GM12878 (cell line): ENCODE results near the gene ZNF554.

ENCODE experiments used
- DPF2 ChIP-seq: fragments of 450-650 bp; IDR thresholded peaks from 2 replicates; pipeline ENCODE4 v1.6.1; 2017; ENCODE audit warnings: mild to moderate bottlenecking
- MEF2A ChIP-seq: IDR thresholded peaks from 2 replicates; pipeline ENCODE4 v1.6.1; 2011; ENCODE audit warnings: low read depth, mild to moderate bottlenecking, low read length, moderate library complexity; ENCODE audit not compliant: insufficient read depth
- POLR2AphosphoS5 ChIP-seq: IDR thresholded peaks from 2 replicates; pipeline ENCODE4 v1.6.1; 2011; ENCODE audit warnings: mild to moderate bottlenecking, low read length, inconsistent platforms
- RAD21 ChIP-seq: IDR thresholded peaks from 2 replicates; pipeline ENCODE4 v1.6.1; 2011; ENCODE audit warnings: mild to moderate bottlenecking, low read depth, low read length, moderate library complexity; ENCODE audit not compliant: insufficient read depth
- TF ChIP-seq, protein P1 (sequence below): IDR thresholded peaks from 2 replicates; pipeline ENCODE4 v1.6.1; 2012; ENCODE audit warnings: mild to moderate bottlenecking, low read depth, low read length
- TF ChIP-seq, protein P2 (sequence below), 3 experiments: IDR thresholded peaks in 2 of 3; conservative IDR thresholded peaks in 1 of 3; 2 replicates each; pipeline ENCODE4 v1.5.1; 2011; ENCODE audit warnings: low read depth in 3 of 3, low read length in 3 of 3, mild to moderate bottlenecking in 3 of 3, control low read depth in 2 of 3, moderate library complexity in 2 of 3, inconsistent platforms in 1 of 3, mixed read lengths in 1 of 3; ENCODE audit not compliant: control insufficient read depth in 2 of 3, insufficient read depth in 1 of 3; ENCODE audit errors: extremely low read depth in 1 of 3
- TF ChIP-seq, protein P3 (sequence below): fragments of 450-650 bp; IDR thresholded peaks from 2 replicates; pipeline ENCODE4 v1.6.1; 2018; ENCODE audit warnings: mild to moderate bottlenecking, low read depth, moderate library complexity; ENCODE audit not compliant: partially characterized antibody
- TF ChIP-seq, protein P4 (sequence below): fragments of 450-650 bp; IDR thresholded peaks from 2 replicates; pipeline ENCODE4 v1.6.1; 2016; ENCODE audit warnings: mild to moderate bottlenecking, moderate library complexity, borderline replicate concordance

DNA sequence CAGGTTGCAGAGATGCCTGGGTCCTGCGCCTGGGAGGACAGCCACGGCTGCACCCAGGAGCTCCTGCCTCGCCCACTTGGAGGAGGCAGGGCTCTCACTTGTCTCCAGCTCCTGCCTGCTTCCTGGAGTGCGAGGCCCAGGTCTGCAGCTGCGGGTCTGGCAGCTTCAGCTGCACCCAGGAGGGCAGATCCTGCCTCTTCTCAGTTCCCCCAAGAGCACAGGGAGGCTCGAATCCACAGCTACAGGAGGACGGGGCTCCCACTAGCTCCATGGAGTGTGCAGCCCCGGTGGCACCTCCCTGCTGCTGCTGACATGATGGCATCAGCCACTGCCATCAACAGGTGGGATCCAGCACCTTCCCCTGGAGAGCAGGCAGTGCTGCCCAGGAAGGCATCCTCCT is 4.5 kb downstream of the ZNF554 start:
- TF ChIP-seq, protein P1, sequence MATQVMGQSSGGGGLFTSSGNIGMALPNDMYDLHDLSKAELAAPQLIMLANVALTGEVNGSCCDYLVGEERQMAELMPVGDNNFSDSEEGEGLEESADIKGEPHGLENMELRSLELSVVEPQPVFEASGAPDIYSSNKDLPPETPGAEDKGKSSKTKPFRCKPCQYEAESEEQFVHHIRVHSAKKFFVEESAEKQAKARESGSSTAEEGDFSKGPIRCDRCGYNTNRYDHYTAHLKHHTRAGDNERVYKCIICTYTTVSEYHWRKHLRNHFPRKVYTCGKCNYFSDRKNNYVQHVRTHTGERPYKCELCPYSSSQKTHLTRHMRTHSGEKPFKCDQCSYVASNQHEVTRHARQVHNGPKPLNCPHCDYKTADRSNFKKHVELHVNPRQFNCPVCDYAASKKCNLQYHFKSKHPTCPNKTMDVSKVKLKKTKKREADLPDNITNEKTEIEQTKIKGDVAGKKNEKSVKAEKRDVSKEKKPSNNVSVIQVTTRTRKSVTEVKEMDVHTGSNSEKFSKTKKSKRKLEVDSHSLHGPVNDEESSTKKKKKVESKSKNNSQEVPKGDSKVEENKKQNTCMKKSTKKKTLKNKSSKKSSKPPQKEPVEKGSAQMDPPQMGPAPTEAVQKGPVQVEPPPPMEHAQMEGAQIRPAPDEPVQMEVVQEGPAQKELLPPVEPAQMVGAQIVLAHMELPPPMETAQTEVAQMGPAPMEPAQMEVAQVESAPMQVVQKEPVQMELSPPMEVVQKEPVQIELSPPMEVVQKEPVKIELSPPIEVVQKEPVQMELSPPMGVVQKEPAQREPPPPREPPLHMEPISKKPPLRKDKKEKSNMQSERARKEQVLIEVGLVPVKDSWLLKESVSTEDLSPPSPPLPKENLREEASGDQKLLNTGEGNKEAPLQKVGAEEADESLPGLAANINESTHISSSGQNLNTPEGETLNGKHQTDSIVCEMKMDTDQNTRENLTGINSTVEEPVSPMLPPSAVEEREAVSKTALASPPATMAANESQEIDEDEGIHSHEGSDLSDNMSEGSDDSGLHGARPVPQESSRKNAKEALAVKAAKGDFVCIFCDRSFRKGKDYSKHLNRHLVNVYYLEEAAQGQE: no peak
- TF ChIP-seq, protein P2, sequence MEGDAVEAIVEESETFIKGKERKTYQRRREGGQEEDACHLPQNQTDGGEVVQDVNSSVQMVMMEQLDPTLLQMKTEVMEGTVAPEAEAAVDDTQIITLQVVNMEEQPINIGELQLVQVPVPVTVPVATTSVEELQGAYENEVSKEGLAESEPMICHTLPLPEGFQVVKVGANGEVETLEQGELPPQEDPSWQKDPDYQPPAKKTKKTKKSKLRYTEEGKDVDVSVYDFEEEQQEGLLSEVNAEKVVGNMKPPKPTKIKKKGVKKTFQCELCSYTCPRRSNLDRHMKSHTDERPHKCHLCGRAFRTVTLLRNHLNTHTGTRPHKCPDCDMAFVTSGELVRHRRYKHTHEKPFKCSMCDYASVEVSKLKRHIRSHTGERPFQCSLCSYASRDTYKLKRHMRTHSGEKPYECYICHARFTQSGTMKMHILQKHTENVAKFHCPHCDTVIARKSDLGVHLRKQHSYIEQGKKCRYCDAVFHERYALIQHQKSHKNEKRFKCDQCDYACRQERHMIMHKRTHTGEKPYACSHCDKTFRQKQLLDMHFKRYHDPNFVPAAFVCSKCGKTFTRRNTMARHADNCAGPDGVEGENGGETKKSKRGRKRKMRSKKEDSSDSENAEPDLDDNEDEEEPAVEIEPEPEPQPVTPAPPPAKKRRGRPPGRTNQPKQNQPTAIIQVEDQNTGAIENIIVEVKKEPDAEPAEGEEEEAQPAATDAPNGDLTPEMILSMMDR (IDR thresholded peaks at IDR 0.05 in 2 of 3, conservative IDR thresholded peaks at IDR 0.05 in 1 of 3; ENCODE audit: control insufficient read depth in 2 of 3, extremely low read depth in 1 of 3, insufficient read depth in 1 of 3, low read depth in 3 of 3, low read length in 3 of 3): no peak
- TF ChIP-seq POLR2AphosphoS5 (no peak), MEF2A (no peak), RAD21 (no peak), DPF2 (no peak)
- TF ChIP-seq, protein P3, sequence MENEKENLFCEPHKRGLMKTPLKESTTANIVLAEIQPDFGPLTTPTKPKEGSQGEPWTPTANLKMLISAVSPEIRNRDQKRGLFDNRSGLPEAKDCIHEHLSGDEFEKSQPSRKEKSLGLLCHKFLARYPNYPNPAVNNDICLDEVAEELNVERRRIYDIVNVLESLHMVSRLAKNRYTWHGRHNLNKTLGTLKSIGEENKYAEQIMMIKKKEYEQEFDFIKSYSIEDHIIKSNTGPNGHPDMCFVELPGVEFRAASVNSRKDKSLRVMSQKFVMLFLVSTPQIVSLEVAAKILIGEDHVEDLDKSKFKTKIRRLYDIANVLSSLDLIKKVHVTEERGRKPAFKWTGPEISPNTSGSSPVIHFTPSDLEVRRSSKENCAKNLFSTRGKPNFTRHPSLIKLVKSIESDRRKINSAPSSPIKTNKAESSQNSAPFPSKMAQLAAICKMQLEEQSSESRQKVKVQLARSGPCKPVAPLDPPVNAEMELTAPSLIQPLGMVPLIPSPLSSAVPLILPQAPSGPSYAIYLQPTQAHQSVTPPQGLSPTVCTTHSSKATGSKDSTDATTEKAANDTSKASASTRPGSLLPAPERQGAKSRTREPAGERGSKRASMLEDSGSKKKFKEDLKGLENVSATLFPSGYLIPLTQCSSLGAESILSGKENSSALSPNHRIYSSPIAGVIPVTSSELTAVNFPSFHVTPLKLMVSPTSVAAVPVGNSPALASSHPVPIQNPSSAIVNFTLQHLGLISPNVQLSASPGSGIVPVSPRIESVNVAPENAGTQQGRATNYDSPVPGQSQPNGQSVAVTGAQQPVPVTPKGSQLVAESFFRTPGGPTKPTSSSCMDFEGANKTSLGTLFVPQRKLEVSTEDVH: no peak
- TF ChIP-seq, protein P4, sequence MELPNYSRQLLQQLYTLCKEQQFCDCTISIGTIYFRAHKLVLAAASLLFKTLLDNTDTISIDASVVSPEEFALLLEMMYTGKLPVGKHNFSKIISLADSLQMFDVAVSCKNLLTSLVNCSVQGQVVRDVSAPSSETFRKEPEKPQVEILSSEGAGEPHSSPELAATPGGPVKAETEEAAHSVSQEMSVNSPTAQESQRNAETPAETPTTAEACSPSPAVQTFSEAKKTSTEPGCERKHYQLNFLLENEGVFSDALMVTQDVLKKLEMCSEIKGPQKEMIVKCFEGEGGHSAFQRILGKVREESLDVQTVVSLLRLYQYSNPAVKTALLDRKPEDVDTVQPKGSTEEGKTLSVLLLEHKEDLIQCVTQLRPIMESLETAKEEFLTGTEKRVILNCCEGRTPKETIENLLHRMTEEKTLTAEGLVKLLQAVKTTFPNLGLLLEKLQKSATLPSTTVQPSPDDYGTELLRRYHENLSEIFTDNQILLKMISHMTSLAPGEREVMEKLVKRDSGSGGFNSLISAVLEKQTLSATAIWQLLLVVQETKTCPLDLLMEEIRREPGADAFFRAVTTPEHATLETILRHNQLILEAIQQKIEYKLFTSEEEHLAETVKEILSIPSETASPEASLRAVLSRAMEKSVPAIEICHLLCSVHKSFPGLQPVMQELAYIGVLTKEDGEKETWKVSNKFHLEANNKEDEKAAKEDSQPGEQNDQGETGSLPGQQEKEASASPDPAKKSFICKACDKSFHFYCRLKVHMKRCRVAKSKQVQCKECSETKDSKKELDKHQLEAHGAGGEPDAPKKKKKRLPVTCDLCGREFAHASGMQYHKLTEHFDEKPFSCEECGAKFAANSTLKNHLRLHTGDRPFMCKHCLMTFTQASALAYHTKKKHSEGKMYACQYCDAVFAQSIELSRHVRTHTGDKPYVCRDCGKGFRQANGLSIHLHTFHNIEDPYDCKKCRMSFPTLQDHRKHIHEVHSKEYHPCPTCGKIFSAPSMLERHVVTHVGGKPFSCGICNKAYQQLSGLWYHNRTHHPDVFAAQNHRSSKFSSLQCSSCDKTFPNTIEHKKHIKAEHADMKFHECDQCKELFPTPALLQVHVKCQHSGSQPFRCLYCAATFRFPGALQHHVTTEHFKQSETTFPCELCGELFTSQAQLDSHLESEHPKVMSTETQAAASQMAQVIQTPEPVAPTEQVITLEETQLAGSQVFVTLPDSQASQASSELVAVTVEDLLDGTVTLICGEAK: no peak
